Measurements from ENCODE around the gene DRICH1.
A peak's percentile ranks its signal among the peaks of the same experiment; 100 is the strongest.
"Not testable (repeated sequence)": the region's sequence is repeated elsewhere in the genome, so short reads cannot be mapped to it uniquely, and the experiment has no call there.

DRICH1 gene, protein sequence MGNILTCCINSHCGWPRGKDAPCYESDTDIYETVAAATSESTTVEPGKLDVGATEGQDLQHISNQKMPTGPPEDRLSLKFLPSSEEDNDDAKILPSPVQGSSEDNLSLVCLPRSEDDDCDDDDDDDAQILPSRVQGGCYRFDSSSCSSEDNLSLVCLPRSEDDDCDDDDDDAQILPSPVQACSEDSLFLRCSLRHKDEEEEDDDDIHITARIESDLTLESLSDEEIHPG

DNA sequence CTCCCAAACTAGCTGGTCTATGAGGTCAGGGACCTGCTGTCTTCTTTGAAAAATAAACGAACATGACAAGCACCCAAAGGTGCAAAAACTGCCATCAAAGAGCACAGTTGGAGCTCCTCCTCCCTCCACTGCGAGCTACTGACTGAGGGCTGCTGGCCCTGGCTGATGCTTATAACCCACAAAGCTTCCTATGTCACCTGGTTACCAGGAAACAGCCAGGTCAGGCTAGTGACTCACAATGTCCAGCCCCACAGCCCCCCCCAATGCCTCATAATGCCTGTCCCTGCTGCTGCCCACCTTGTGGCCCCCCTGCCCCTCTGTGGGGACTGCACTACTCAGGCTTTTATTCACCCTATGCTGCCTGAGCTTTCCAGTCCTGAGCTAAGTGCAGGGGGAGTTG, at the start of gene DRICH1:
Gene DRICH1, minus strand, starts transcription at position 144 of the 400 bp plus-strand sequence. CDS start 298 bp downstream, outside the sequence.
- DNase-seq, result no peak

DNA sequence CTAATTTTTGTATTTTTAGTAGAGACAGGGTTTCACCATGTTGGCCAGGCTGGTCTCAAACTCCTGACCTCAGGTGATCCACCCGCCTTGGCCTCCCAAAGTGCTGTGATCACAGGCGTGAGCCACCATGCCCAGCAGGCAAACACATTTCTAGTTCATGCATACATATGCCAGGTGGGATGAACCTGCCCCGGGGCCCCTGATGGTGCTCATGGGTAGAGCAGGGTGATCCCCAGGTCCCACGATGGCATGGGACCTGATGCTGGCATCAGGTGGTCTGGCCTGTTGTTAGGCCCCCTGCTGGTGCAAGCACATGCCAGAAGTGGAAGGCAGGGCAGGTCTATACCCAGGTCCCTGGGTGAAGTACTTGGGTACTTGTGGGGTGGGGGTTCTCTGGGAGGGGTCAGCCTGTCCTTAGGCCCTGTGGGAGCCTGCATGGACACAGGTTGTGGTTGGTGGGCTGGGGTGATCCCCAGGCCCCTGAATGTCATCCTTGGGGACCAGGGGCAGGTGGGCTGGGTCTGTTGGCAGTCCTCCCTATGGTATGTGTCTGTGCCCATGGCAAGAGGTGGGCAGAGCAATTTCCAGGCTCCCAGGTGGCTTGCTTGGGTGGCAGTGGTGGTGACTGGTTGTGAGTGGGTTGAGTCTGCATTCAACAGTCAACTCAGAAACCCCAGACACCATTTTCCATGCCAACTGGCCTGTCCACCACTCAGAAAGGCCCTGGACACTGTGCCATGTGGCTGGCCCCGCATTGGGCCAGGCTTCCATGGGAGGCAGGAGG, 49.1 kb upstream of the DRICH1 start:
- peak; percentile 39 for DNase-seq

DNA sequence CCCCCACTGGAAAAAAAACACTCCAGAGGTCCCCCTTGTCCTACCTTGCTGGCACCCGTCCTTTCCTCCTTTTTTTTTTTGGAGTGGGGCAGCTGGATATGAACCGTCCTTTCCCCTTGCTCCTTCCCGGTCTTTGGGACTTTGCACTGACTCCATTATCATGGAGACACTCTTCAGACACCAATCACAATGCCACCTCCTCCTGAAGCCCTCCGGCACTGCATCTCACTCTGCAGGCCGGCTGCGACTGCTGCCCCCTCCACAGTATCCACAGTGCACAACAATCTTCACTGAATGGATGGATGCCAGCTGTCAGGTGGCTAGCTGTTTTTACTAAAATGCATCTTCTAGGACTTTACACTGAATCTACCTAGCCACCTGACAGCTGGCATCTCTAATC, 46.0 kb upstream of the DRICH1 start:
- DNase-seq, result no peak

DNA sequence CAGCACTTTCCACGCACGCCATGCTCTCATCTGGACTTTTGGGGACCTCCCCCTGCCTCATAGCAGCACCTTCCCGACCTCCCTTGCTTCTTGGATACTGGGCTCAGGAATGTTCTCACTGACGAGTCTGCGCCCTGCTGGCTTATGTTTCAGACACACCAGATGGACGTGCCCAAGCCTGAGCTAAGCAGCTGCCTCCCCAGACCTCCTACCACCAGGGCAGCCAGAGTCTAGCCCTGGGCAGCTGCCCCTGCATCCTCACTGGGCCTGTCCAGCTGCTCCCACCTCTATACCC, 45.5 kb upstream of the DRICH1 start:
- peak; percentile 36 for DNase-seq

DNA sequence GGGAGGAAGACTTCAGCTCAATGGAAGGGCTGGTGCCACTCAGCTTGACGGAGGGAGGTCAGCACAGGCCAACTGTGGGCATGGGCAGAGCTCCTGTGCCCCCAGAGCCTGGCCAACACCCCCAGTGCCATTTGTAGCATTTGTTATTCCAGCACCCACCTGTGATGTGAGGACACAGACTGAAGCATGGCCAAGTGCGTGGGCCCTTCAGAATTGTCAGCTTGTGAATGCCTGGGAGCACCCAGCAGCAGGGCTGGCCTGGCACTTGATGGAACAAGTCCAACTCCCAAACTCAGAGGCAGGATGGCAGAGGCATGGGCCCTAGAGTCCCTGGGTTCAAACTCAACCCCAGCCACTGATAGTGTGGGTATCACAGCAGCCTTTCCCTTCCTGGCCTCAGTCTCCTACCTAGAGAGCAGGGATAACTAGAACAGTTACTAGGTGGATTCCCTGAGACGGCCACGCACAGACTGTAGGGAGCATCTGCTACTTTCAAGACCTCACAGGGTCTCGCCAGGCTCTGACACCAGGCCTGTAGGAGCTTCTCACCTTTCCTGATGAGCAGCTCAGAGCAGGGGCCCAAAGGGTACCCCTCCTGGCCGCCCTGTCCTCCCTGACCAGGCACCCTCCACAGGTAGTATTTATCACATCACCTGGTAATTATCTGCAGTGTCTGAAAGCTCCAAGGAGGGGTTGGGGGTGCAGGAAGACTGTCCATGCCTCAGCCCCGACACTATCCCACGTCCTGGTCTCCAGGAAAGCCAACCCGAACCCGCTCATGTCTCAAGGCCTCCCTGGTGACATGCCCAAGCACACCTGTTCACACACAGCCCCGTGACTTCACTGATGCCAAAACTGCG, 45.0 kb upstream of the DRICH1 start:
- peak; percentile 50 for DNase-seq

DNA sequence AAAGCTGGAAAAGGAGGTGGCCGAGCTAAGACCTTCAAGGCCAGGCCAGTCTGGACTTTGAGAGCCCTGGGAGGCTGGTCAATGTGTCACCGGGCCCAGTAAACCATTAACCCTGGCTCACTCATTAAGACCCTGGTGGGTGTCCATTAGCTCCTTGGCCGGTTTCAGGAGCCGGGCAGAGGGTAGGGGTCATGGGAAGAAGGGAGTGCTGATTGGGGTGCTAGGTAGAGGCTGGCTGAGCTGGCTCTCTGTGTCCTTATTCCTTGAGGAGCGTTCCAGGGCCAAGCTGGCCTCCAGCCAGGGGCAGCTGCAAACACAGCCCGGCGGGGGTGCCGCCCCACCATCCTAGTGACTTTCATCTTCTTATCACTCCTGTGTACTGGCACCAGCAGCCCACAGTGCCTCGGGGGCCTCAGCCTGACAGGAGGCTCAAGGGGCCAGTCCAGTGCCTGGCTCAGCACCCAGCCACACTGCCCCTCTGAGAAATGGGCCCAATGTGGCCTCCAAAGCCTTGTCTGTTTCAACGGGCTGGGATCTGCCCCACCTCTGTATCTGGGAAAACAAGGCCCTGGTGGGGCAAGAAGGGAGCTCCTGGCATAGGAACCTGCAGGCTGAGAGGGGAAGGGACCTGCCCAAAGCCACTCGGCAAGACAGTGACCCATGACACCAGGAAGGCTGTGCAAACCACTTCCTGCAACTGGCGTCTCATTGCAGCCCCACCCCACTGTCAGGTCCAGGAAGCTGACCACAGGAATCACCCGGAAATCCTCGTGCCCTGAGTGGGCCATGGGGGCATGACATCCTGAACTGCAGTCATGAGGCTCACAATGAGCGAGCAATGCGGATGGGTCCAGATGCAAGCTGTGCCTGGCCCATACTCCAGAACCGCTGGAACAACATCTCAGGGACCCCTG, 43.6 kb upstream of the DRICH1 start:
- DNase-seq, result peak; percentile 56

DNA sequence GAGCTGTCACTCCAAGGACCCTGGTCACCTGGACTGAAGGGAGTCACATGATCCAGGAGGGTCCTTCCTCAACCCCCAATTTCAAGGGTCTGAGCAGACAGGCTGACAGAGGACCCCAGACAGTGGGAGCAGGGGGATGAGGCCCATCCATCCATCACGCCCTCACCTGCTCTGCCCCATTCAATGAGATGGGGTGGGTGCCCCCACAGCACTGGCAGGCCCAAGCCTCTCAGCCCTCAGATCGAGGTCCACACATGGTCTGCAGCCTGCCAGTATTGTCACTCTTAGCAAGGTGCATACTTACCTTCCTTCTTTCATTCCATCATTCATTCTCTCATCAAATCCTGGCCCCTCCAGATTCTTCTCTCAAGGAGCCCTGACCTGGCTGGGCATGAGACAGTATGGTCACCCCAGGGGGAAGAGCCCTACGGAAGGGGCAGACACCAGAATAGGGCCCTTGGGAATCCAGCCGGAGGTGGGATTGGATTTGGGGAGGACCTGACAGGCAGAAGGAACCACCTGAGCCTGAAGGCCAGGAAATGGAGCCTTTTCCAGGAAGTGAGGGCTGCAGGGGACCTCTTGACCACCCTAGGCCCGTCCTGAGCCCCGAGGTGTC, 42.9 kb upstream of the DRICH1 start:
- peak; percentile 44 for DNase-seq

DNA sequence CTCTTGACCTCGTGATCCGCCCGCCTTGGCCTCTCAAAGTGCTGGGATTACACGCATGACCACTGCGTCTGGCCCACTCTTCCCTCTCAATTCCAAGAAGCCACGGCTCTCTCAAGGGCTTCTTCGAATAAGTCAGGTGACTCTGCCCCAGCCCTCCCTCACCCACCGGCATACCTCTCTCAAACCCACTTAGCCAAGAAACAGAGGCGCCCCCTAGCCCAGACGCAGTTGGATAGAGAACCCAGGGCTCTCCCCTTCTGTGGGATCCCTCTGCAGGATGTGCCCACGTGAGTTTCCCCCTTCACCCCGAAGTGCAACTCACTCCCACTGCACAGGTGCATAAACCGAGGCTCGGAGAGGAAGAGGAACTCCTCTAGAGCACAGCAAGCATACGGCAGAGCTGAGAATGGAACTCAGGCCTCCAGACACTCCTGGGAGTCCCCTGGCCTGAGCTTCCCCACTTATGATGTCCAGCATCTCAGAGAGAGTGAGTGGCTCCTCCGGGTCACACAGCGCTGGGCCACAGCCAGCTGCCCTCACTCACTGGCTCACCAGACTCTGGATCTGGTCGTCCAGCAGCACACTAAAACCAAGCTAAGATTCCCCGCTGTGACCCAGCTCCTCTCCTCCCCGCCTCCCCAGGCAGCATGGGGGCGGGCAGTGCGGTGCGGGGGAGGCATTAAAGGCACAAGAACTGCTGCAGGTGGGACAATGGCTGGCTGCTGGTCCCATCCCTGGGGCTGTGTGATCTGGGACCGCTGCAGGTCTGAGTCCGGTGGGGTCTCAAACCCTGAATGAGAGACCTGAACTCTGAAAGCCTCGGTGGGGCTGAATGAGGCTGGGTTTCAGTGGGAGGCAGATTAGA, 41.9 kb upstream of the DRICH1 start:
- no peak for DNase-seq

DNA sequence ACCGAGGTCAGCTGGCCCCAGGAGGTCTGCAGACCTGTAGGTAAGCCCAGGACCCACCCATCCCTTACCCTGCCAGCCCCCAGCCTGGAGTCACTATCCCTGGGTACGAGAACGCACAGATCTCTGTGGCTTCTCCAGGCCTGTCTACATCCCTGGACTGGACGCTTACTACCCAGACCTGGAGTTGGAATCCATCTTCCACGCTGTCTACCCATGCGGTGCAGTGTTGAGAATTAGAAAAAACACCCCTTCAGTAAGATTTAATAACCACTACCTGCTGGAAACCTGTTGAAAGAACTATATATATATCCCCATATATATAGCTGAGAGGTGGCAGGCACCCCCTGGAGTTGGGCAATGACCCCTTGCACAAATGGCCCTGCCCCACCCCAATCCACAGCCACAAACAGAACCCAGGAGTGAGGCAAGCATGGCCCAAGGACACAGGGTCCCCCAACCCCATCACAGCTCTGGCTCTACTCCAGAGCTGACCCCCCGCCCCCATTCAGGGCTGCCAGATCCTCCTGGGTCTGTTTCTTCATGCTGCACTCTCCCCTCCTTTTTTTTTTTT, 41.0 kb upstream of the DRICH1 start:
- no peak for DNase-seq

DNA sequence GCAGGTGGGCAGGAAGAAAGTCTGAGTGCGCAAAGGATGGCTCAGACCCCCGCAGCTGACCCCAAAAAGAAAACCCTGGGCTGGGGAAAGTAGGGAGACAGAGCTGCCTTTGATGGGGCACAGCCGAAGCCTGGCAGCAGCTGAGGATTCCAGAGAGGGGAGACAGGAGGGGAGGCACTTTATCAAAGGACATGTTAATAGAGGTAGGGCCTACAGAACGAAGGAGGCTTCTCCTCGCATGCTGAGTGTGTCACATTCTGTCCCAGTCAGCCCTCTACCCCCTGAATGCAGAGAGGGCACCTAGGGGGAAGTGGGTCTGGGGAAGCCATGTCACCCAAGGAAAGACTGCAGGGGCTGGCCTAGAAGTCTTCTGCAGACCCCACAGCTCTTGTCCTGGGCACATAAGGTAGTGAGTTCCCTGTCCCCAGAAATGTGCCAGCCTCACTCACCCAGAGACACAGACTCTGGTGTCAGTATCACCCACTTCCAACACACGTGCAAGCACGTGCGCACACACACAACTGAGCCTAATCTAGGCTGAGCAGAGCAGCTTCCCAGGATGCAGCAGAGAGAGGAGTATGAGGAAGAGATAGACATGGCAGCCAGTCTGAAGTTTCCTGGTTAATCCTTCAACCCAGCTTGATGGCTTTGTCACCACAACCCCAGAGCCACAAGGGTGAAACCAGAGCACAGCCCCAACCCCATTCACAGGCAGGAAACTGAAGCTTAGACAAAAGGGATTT, 40.4 kb upstream of the DRICH1 start:
- not testable (repeated sequence) for DNase-seq

DNA sequence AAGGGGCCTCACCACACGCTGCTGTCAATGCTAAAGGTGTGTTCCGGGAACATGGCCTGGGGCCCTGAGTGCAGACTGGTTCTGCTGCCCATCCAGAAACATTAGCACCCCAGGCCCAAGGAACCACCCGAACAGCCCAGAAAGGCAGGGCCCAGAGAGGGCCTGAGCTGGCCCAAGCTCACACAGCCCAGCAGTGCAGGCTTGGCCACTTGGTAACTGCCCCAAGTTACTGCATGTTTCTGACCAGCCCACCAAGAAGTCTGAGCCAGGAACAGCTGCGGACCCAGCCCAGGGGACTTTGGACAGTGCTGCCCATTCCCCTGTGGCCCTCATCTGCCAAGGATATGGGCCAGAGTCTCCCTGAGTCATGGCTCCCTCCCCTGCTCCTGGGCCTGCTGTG, 39.3 kb upstream of the DRICH1 start:
- not testable (repeated sequence) for DNase-seq

DNA sequence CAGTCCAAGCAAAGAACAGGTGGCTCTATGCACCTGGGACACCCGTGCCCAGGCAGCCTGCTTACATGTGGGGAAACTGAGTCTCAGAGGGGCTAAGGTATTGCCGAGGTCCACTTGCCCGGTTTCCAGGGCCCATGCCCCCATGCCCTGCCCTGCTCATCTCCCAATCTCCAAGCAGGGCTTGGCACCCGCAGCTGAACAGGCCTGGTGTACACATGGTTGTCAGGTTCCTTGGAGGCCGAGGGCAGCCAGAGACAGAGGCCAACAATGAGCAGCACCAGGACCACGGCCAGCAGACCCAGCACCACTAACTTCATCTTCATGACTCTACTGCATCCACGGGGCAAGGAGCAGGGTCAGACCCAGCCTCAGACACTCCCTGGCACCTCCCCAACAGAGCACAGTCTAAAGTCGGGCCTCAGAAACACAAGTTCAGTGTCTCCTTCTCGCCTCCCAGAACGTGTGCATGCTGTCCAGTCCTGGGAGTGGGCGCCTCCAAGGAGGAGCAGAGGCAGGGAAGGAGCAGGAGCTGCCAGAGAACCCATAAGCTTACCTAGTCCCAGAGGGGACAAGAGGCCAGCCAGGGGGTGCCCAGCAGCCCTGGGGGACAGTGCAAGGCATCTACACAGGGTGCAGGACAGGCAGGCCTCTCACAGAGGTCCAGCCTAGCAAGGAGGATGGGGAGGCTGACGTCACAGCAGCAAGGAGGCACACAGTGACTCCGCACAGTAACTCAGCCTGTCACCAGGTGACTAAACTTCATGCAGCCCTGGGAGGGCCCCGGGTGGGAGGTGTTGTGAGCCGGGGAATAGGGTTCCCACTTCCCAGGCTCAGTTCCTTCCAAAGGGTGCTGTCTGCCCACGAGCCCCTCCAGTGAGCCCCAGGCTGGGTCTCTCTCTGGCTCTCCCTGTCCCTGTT, 38.5 kb upstream of the DRICH1 start:
- DNase-seq, result no peak

DNA sequence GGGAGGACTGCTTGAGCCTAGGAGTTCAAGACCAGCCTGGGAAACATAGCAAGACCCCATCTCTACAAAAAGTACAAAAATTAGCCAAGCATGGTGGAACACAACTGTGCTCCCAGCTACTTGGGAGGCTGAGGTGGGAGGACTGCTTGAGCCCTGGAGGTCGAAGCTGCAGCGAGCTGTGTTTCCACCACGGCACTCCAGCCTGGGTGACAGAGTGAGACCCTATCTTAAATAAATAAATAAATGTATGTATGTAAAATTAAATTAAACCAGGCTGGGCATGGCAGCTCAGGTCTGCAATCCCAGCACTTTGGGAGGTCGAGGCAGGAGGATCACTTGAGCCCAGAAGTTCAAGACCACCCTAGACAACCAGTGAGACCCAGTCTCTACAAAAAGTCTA, 28.3 kb upstream of the DRICH1 start:
- not testable (repeated sequence) for DNase-seq

DNA sequence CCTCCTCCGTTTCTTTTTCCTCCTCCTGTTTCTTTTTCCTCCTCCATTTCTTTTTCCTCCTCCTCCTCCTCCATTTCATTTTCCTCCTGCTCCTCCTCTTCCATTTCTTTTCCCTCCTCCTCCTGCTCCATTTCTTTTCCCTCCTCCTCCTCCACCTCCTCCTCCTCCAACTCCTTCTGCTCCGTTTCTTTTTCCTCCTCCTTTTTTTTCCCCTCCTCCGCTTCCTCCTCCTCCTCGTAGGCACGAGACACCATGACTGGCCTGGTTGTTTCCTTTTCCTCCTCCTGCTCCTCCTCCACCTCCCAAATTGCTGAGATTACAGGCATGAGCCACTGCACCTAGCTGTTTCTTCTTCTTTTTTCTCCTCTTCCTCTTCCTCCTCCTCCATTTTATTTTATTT, 25.6 kb upstream of the DRICH1 start:
- no peak for DNase-seq

DNA sequence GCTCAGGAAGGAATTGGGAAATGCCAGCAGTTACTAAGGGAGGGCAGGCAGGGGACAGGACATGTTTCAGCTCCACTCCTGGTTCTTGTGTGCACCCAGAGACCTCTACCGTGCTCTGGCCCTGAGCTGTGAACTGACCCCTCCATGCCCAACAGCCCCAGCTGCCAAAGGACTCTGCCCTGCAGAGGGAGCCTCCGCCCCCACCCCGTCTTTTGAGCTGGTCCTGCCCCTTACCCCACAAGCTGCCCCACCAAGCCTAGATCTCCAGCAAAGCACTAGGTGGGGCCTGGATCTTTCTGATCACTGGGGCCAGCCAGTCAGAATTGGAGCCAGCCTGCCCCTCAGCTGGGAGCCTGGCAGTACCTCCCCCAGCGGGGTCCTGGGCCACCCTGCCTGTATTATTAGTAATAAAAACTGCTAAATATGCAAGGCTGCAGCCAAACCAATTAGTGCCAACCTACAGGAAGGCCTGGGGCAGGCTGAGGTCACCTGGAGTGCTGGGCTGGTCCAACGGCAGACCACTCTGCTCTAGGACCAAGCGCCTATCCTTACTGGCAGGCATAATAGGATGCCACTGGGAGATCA, 23.9 kb upstream of the DRICH1 start:
- DNase-seq, result peak; percentile 53

DNA sequence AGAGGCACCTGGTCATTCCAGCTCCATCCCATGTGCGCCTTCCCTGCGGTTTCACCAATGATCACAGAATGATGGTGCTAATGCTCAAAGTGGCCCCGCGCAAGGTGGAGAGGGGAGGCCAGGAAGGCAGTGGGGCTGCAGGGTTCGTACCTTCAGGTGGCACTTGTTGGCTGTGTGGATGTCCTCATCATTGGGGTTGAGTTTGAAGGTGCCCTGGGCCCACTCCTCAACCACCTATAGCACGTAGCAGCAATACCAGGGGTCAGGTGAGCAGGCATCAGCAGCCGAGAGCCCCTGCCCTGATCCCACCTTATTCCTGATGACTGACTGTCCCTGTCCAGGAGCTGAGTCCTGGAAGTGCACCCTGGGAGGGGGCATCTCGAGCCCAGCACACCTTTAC, 20.6 kb upstream of the DRICH1 start:
- no peak for DNase-seq

DNA sequence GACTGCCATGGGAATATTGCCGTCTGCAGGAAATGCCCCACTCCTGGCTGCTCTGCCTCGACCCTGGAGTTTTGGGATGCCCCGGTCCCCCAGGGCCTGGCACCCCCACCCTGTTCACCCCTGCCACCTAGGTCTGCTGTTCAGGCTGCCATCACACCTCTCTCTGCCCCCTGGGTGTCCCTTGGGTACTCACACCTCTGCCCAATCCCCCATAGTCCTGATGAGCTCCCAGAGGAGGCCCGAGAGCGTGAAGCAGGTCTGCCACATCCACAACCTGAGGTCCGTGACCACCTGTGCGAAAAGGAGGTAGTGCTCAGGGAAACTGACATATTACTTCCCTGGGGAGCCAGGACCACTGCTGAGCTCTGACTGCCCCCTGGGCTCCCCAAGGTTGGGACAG, 20.2 kb upstream of the DRICH1 start:
- no peak for DNase-seq

DNA sequence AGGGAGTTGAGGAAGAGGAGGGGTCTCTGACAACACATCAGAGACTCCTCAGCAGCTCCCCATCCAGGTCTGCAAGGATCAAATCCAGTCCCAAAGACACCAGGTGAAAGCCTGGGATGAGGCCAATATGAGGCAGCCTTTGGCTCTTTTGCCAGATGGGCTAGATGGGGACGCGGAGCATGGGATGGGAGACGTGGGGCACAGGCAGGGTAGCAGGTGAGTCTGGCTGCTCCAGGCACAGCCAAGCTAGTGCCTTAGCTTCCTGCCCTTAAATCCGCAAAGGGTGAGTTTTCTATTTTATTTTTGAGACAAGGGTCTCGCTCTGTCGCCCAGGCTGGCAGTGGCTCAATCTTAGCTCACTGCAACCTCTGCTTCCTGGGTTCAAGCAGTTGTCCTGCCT, 19.6 kb upstream of the DRICH1 start:
- no peak for DNase-seq

DNA sequence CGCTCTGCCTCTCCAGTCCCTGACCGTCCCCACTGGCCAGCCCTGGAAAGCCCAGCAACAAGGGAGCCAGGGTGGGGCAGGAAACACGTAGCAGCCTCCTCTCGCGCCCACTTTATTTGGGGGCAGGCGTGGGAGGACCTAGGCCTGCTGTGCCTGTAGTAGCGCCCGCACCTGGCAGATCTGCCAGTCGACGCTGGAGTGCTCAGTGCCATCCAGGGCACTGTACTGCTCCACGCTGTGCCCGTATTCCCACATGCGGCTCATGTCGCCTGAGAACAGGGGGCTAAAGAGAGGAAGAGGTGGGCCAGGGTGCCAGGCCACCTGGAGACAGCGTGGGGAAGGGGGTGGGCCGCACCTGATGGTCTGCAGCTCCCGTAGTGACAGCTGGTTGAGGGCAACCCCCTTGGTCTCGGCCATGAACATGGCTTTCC, 17.0 kb upstream of the DRICH1 start:
- DNase-seq, result peak; percentile 56

Measured in activated effector memory CD4-positive, alpha-beta T cell treated with anti-CD3 and anti-CD28 coated beads, Interleukin-2, amount 50 U/mL, for 16 hours (primary cell).